ENCODE results near the gene SAP30L.

DNA sequence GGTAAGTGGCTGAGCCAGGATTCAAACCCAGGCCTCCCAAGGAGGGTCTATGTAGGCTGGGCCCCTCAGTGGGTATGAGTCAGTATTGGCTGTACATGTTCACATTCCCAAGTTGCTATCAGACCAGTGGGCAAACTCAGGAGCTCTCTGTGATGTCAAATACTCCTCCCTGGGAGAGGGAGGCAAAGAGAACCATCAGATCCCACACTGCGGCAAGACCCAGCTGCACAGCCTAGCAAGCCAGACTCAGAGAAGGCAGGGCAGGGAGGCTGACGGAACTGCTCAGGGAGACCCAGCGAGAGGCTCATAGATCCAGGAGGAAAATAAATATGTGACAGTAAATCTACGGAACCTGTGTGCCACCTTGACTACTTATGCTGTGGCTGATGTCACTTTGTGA, 42.6 kb upstream of the SAP30L start:
- TF ChIP-seq POLR2A (IDR thresholded peaks at IDR 0.05) (no peak), EP300 (IDR thresholded peaks at IDR 0.05; ENCODE audit: low read depth) (no peak)
- TF ChIP-seq, protein P1, sequence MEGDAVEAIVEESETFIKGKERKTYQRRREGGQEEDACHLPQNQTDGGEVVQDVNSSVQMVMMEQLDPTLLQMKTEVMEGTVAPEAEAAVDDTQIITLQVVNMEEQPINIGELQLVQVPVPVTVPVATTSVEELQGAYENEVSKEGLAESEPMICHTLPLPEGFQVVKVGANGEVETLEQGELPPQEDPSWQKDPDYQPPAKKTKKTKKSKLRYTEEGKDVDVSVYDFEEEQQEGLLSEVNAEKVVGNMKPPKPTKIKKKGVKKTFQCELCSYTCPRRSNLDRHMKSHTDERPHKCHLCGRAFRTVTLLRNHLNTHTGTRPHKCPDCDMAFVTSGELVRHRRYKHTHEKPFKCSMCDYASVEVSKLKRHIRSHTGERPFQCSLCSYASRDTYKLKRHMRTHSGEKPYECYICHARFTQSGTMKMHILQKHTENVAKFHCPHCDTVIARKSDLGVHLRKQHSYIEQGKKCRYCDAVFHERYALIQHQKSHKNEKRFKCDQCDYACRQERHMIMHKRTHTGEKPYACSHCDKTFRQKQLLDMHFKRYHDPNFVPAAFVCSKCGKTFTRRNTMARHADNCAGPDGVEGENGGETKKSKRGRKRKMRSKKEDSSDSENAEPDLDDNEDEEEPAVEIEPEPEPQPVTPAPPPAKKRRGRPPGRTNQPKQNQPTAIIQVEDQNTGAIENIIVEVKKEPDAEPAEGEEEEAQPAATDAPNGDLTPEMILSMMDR (IDR thresholded peaks at IDR 0.05): no peak

Data from transverse colon (tissue), 3 donors.